ENCODE measurements around the gene SYNE4. TPM values are rescaled to one million over a fixed set of nuclear protein-coding genes. Genes with fewer than 3 reads are reported as not detected.

The SYNE4 gene
- total and polyA plus RNA-seq, 2 of the 13 experiments (the other 11 are each of a cell fraction or from before 2014, with no cell fraction given), result 13.7 to 23.0 TPM

GRCh38 chr19:36001605-36002004, 7.0 kb downstream of the SYNE4 start:
- CTCF ChIA-PET (ENCODE audit: low intra/inter-chr PET ratio, low total read pairs), result no interaction called here
- Histone ChIP-seq H4K20me1 (ENCODE audit: insufficient read depth, low read length) (peaks cover 5% of the 10 kb centered on the region), H3K9ac (ENCODE audit: insufficient read depth, low read depth, low read length) (no peak overlapping the region), H3K9me3 (ENCODE audit: low read length) (no peaks in the 10 kb centered on the region), H3K4me2 (ENCODE audit: low read depth, low read length) (no peak overlapping the region), H3K4me1 (ENCODE audit: insufficient read depth, low read length) (peaks cover 49% of the 10 kb centered on the region), H3K36me3 (replicated peaks in 1 of 2; ENCODE audit: control insufficient read depth in 1 of 2, insufficient read depth in 2 of 2, low read length in 2 of 2) (peaks cover 5 to 19% of the 10 kb centered on the region in 2 experiments), H3K27ac (ENCODE audit: extremely low read length, insufficient read depth, low read length) (no peak overlapping the region), H3K79me2 (ENCODE audit: insufficient read depth, low read length) (peaks cover 8% of the 10 kb centered on the region), H3K27me3 (ENCODE audit: control insufficient read depth in 1 of 2, insufficient read depth in 2 of 2, low read length in 2 of 2) (no peaks in the 10 kb centered on the region), H3K4me3 (replicated peaks in 1 of 3; ENCODE audit: insufficient read depth in 1 of 3, low read depth in 2 of 3, low read length in 3 of 3) (no peak overlapping the region), H2AFZ (ENCODE audit: low read length) (no peak overlapping the region)
- no TSS peak for BruUV-seq (replicated peaks)
- in situ Hi-C loops (cut with HindIII; ENCODE audit: extremely low pct_ligation_motif_present, low pct_unique_long_range_greater_than_20kb) (no loop called here), intact Hi-C loops (cut with micrococcal nuclease; ENCODE audit: unreplicated experiment) (no loop called here)
- POLR2A ChIA-PET, result no interaction called here
- DNase-seq (ENCODE audit: low spot score) (no peak), ATAC-seq (no peak), FAIRE-seq (no peak)
- 100% methylated on average over 3 of the region's 3 CpGs for WGBS (ENCODE audit: low lambda C conversion rate)
- TF ChIP-seq GFI1 (CRISPR knock-in tag; IDR thresholded peaks at IDR 0.05; ENCODE audit: borderline replicate concordance) (no peak), ZNF234 (CRISPR knock-in tag; conservative IDR thresholded peaks at IDR 0.05) (no peak), ZBED4 (CRISPR knock-in tag; IDR thresholded peaks at IDR 0.05; ENCODE audit: borderline replicate concordance) (no peak), ZNF781 (CRISPR knock-in tag; IDR thresholded peaks at IDR 0.05; ENCODE audit: borderline replicate concordance, not compliant biosample characterization) (no peak), RARG (CRISPR knock-in tag; IDR thresholded peaks at IDR 0.05; ENCODE audit: low read depth) (no peak), ATAD3A (CRISPR knock-in tag; IDR thresholded peaks at IDR 0.05) (no peak), ZNF34 (CRISPR knock-in tag; IDR thresholded peaks at IDR 0.05; ENCODE audit: borderline replicate concordance) (no peak), ZNF687 (CRISPR knock-in tag; IDR thresholded peaks at IDR 0.05) (peak; percentile 30; the same call in 1 of the 2 replicates)

All from HepG2 (cell line).